Ovary (tissue), 9 donors: ENCODE data around the gene HDAC9. TPM values are rescaled to one million over a fixed set of nuclear protein-coding genes. Genes with fewer than 3 reads are reported as not detected.

ENCODE experiments used
- DNase-seq, 5 donors: peaks; one replicate each; pipeline ENCODE4 v3.0.0-alpha.2; 2019 to 2020
- H3K27ac ChIP-seq, 2 donors: fragments of 200-600 bp; one replicate each; pipeline versions ENCODE4 v1.5.1 to v1.8.0; 2019 to 2022
- H3K27me3 ChIP-seq: fragments of 200-600 bp; one replicate; pipeline ENCODE4 v1.8.0; 2022
- H3K36me3 ChIP-seq: fragments of 200-600 bp; sonication (generic); one replicate; pipeline ENCODE4 v1.5.1; 2019
- H3K4me1 ChIP-seq: one replicate; pipeline ENCODE4 v1.8.1; 2013; ENCODE audit warnings: mild to moderate bottlenecking, moderate library complexity; ENCODE audit not compliant: insufficient read depth
- H3K4me3 ChIP-seq: fragments of 200-600 bp; sonication (generic); one replicate; pipeline ENCODE4 v1.5.1; 2017
- H3K9me3 ChIP-seq, 2 donors: fragments of 200-600 bp in 1 of 2; sonication (generic) in 1 of 2; one replicate each; pipeline versions ENCODE4 v1.5.1 to v1.8.1; 2013 to 2019; ENCODE audit warnings: mild to moderate bottlenecking in 1 of 2, moderate library complexity in 1 of 2
- EP300 ChIP-seq: sonication (generic); formaldehyde crosslinking; IDR thresholded peaks from one replicate; pipeline ENCODE4 v1.6.1; 2017; ENCODE audit warnings: antibody characterized with exemption
- POLR2A ChIP-seq: fragments of 450-650 bp; IDR thresholded peaks from one replicate; pipeline ENCODE4 v1.6.1; 2017; ENCODE audit warnings: antibody characterized with exemption, mild to moderate bottlenecking, moderate library complexity
- WGBS, 3 donors: extraction: QIAGEN DNeasy Blood & Tissue Kit in 1 of 3; methylation state at CpG; one replicate each; pipeline versions ENCODE4 v1.1.5 to v1.1.7; 2013 to 2017; 5-methylcytosine and 5-hydroxymethylcytosine counted together
- intact Hi-C, 4 donors: fragments of 100-400 bp; cut with DNase I; formaldehyde crosslinking; loops; one replicate each; pipeline versions ENCODE4 v1.11.0 to v1.15.1; 2022 to 2023
- polyA plus RNA-seq, 2 donors: library from polyadenylated mRNA; stranded (reverse); fragments of 200-250 nt in 1 of 2; fragments of 350-450 nt in 1 of 2; fragmentation: Illumina TruSeq in 1 of 2; extraction: RNeasy Lipid Tissue Mini Kit (QIAGEN cat#74804) in 1 of 2; gene quantifications; one replicate each; pipeline ENCODE4 v1.2.3, GENCODE V29; 2013 to 2014
- total RNA-seq, 7 donors: library from RNA; depleted of rRNA in 2 of 7; stranded (reverse); fragments of >200 nt in 2 of 7; fragmentation: NEBNext Ultra II Directional in 3 of 7; extraction: Animal tissue kit (Norgen Biotek cat#: 25700) in 3 of 7; gene quantifications; one replicate each; pipeline versions ENCODE4 v1.1.0 to v1.2.4, GENCODE V29; 2016 to 2023
- TF ChIP-seq, protein P1 (sequence below), 3 donors: fragments of 450-650 bp in 2 of 3; fragments of 200-600 bp in 1 of 3; IDR thresholded peaks; one replicate each; pipeline versions ENCODE4 v1.5.1 to v1.8.0; 2016 to 2022; ENCODE audit warnings: antibody characterized with exemption in 3 of 3, mild to moderate bottlenecking in 1 of 3
- donor health status: DM: no; HTN: no; CAD: no; lungs with moderate emphysema.
- donor health status: DM: no; HTN: no; CAD: no.
- donor health status: Bipolar disorder and iron deficiency.
- donor health status: DM: yes; HTN: yes; CAD: no.
- donor health status: DM: no; HTN: no; CAD: no.
- donor health status: DM: yes; HTN: yes; CAD: no.

Gene HDAC9
- total and polyA plus RNA-seq, 9 donors = 1.7 to 22.3 (median 6.0) TPM

DNA sequence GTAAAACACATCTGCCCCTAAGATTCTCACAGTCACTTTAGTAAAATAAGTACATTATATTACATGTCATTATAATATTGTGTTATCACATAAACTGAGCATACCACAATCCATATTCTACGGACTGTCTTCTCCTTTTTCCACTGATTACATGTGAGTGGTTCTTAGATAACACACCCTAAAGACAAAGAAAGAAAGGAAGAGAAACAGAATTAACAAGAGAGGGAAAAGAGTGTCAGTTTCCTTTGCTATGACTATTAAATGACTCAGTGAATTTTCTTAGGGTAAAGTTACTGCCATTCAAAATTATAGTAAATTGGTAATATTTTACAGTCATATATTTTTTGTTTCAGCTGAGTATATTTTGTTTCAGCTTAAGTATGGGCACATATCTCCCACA lies 353.6 kb downstream of the HDAC9 start:
- DNase-seq = no peak
- H3K9me3 ChIP-seq = no peaks in the 10 kb centered on the region
- H3K4me1 ChIP-seq = no peaks in the 10 kb centered on the region
- no peak overlapping the region for H3K27ac ChIP-seq
- H3K4me3 ChIP-seq = no peak overlapping the region
- 44 to 64% (median 46%) methylated on average over 1 of the region's 1 CpG for WGBS, 3 donors
- no peaks in the 10 kb centered on the region for H3K36me3 ChIP-seq
- TF ChIP-seq POLR2A = no peak
- TF ChIP-seq EP300 = no peak
- TF ChIP-seq, protein P1, sequence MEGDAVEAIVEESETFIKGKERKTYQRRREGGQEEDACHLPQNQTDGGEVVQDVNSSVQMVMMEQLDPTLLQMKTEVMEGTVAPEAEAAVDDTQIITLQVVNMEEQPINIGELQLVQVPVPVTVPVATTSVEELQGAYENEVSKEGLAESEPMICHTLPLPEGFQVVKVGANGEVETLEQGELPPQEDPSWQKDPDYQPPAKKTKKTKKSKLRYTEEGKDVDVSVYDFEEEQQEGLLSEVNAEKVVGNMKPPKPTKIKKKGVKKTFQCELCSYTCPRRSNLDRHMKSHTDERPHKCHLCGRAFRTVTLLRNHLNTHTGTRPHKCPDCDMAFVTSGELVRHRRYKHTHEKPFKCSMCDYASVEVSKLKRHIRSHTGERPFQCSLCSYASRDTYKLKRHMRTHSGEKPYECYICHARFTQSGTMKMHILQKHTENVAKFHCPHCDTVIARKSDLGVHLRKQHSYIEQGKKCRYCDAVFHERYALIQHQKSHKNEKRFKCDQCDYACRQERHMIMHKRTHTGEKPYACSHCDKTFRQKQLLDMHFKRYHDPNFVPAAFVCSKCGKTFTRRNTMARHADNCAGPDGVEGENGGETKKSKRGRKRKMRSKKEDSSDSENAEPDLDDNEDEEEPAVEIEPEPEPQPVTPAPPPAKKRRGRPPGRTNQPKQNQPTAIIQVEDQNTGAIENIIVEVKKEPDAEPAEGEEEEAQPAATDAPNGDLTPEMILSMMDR (IDR thresholded peaks at IDR 0.05) = no peak
- intact Hi-C loops = no loop called here
- H3K27me3 ChIP-seq = no peaks in the 10 kb centered on the region

DNA sequence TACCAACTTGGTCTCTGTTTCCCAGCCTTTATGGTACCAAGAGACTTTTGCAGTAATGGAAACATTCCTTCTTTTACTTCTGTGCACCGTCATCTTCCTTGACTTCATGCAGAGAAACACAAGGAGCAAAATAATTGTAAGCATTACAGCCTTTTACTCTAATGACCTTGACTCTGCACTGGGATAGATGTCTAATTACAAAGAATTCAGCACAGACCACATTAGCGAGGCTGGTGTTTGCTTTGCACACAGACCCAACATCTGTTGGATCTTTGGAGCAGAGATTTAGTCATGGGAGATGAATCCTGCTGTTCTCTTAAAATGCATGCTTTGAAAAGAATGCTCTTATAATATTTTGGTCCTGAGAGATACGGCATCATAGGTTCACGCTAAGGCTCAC lies 360.2 kb downstream of the HDAC9 start:
- Histone ChIP-seq H3K36me3 (no peaks in the 10 kb centered on the region), H3K9me3 (no peaks in the 10 kb centered on the region), H3K4me3 (no peak overlapping the region), H3K27me3 (no peaks in the 10 kb centered on the region), H3K27ac (no peak overlapping the region), H3K4me1 (no peaks in the 10 kb centered on the region)
- TF ChIP-seq, protein P1 (IDR thresholded peaks at IDR 0.05) = no peak
- no peak for TF ChIP-seq POLR2A
- 55 to 62% (median 58%) methylated on average over 4 of the region's 4 CpGs for WGBS, 3 donors
- intact Hi-C loops = no loop called here
- no peak for DNase-seq

DNA sequence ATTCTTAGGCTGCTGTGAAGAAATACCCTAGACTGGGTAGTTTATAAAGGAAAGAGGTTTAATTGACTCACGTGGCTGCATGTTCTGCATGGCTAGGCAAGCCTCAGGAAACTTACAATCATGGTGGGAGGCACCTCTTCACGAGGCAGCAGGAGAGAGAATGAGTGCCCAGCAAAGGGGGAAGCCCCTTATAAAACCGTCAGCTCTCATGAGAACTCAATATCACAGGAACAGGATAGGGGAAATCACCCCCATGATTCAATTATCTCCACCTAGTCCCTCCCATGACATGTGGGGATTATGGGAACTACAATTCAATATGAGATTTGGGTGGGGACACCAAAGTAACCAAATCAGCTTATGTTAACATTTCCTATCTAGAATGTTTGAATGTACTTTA lies 362.7 kb downstream of the HDAC9 start:
- Histone ChIP-seq H3K4me1 (no peaks in the 10 kb centered on the region), H3K4me3 (no peak overlapping the region), H3K36me3 (no peaks in the 10 kb centered on the region), H3K27ac (no peak overlapping the region), H3K9me3 (no peaks in the 10 kb centered on the region), H3K27me3 (no peaks in the 10 kb centered on the region)
- intact Hi-C loops = no loop called here
- no peak for DNase-seq
- TF ChIP-seq EP300 = no peak
- WGBS, 3 donors = 78 to 85% (median 78%) methylated on average over 3 of the region's 3 CpGs

DNA sequence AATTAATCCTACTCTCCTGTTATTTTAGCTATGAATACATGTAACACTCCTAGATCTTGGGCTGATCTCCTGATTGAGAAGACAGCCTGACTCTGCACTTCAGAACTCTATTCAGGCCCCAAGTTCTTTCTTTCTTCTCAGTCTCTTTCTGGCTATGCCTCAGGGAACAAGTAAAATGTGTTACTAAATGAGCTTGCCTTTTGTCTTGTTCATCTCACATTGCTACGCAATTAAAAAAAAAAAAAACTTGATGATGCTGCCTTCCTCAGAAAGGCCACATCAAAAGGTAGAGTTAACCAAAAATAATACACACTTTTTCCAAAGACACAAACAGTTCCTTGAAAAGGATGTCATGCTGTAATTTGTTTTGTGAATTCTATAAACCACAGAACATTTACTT lies 363.8 kb downstream of the HDAC9 start:
- Histone ChIP-seq H3K36me3 (no peaks in the 10 kb centered on the region), H3K9me3 (no peaks in the 10 kb centered on the region), H3K4me3 (no peak overlapping the region), H3K27ac (no peak overlapping the region), H3K4me1 (no peaks in the 10 kb centered on the region), H3K27me3 (no peaks in the 10 kb centered on the region)
- TF ChIP-seq POLR2A (no peak), EP300 (no peak)
- TF ChIP-seq, protein P1 (IDR thresholded peaks at IDR 0.05) = no peak
- intact Hi-C loops = no loop called here
- no peak for DNase-seq
- 41 to 60% (median 52%) methylated on average over 1 of the region's 1 CpG for WGBS, 3 donors

DNA sequence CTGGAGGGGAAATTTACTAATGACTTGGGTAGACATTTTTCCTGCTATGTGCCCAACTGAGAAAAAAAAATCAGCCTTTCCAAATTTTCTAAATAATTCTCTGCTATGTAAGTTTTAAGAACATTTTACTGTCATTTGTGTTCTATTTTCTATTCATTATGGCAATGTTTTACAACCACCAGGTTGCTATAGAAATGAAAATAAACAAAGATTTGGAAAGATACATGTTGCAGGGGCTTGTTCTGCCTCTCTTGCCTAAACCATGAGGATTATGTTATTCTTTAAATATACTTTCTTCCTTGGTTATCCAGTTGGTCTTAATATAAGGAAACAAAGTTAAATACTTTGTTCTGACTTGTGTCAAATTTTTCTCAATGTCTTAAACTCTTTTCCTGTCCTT lies 364.7 kb downstream of the HDAC9 start:
- intact Hi-C loops = no loop called here
- no peaks in the 10 kb centered on the region for H3K27me3 ChIP-seq

More for the DNA sequence above, 364.7 kb downstream of the HDAC9 start:
- H3K9me3 ChIP-seq = no peaks in the 10 kb centered on the region
- H3K27ac ChIP-seq = no peak overlapping the region
- TF ChIP-seq, protein P1 (IDR thresholded peaks at IDR 0.05) = no peak
- no peak for TF ChIP-seq EP300
- TF ChIP-seq POLR2A = no peak
- H3K4me3 ChIP-seq = no peak overlapping the region
- DNase-seq = no peak
- no peaks in the 10 kb centered on the region for H3K4me1 ChIP-seq
- no peaks in the 10 kb centered on the region for H3K36me3 ChIP-seq
